Measurements from ENCODE around the gene NUP214. TPM values are rescaled to one million over a fixed set of nuclear protein-coding genes. Genes with fewer than 3 reads are reported as not detected.

Gene NUP214
- total and polyA plus RNA-seq, 2 of the 8 experiments (the other 6 are each of a cell fraction or from before 2014, with no cell fraction given) = 28.6 to 50.2 TPM

GRCh38 chr9:131227112-131227958 lies 101.9 kb downstream of the NUP214 start (continued):
- TF ChIP-seq CTCF (IDR thresholded peaks at IDR 0.05; ENCODE audit: control extremely low read depth in 1 of 3, insufficient read depth in 1 of 3, low read depth in 1 of 3, low read length in 3 of 3) = no peak
- no peak for TF ChIP-seq GABPA (IDR thresholded peaks at IDR 0.05; ENCODE audit: borderline replicate concordance, insufficient read depth, low read length)
- no peak for TF ChIP-seq SP1 (IDR thresholded peaks at IDR 0.05; ENCODE audit: low read depth, low read length)
- TF ChIP-seq SIX5 (IDR thresholded peaks at IDR 0.05; ENCODE audit: low read depth, low read length) = no peak
- no peak for TF ChIP-seq KDM1A (IDR thresholded peaks at IDR 0.05; ENCODE audit: borderline replicate concordance, low read length)

All from H1 (cell line).